NCI-H345 (cell line): Measurements from ENCODE around the gene KDM4D.
"Not testable (repeated sequence)": the region's sequence is repeated elsewhere in the genome, so short reads cannot be mapped to it uniquely, and the experiment has no call there.

Experiments
- DNase-seq: peaks from one replicate; lab custom pipeline; 2025; lab: John Stamatoyannopoulos, UW

KDM4D gene

GRCh38 chr11:94958121-94958696, 15.3 kb upstream of the KDM4D start:
- DNase-seq = no peak

- no peak for DNase-seq
These were observed 14.3 kb upstream of the KDM4D start for GRCh38 chr11:94959179-94959578.

GRCh38 chr11:94960488-94960887, 13.0 kb upstream of the KDM4D start:
- DNase-seq = no peak

GRCh38 chr11:94961255-94961654, 12.3 kb upstream of the KDM4D start:
- DNase-seq = no peak

- DNase-seq = no peak
These were observed 8.6 kb upstream of the KDM4D start for GRCh38 chr11:94964934-94965333.

GRCh38 chr11:94968334-94968958, 5.1 kb upstream of the KDM4D start:
- DNase-seq = peak; percentile 3

- no peak for DNase-seq
These were observed 810 bp upstream of the KDM4D start for GRCh38 chr11:94972700-94973098.

GRCh38 chr11:94974178-94974577, 669 bp downstream of the KDM4D start:
- DNase-seq = no peak

- no peak for DNase-seq
These were observed 2.1 kb downstream of the KDM4D start for GRCh38 chr11:94975599-94975998.

GRCh38 chr11:94987378-94987777, 13.9 kb downstream of the KDM4D start:
- no peak for DNase-seq

- DNase-seq = no peak
These were observed 15.2 kb downstream of the KDM4D start for GRCh38 chr11:94988748-94989147.

- DNase-seq = peak; percentile 3
These were observed 20.0 kb downstream of the KDM4D start for GRCh38 chr11:94993400-94993943.

- DNase-seq = no peak
These were observed 23.9 kb downstream of the KDM4D start for GRCh38 chr11:94997437-94997836.

- DNase-seq = no peak
These were observed 24.8 kb downstream of the KDM4D start for GRCh38 chr11:94998285-94998684.

GRCh38 chr11:95003716-95004115, 30.2 kb downstream of the KDM4D start:
- DNase-seq = no peak

- no peak for DNase-seq
These were observed 32.1 kb downstream of the KDM4D start for GRCh38 chr11:95005642-95006041.

- no peak for DNase-seq
These were observed 37.9 kb downstream of the KDM4D start for GRCh38 chr11:95011376-95011775.

- no peak for DNase-seq
These were observed 40.8 kb downstream of the KDM4D start for GRCh38 chr11:95014184-95014821.

GRCh38 chr11:95016139-95016538, 42.6 kb downstream of the KDM4D start:
- no peak for DNase-seq

- DNase-seq = not testable (repeated sequence)
These were observed 48.0 kb downstream of the KDM4D start for GRCh38 chr11:95021468-95021867.

GRCh38 chr11:95024958-95025357, 51.4 kb downstream of the KDM4D start, which contains the start of gene KDM4E:
KDM4E (plus strand) TSS chr11:95025258; CDS start chr11:95025558, 300 bp downstream.
- DNase-seq = no peak

- DNase-seq = not testable (repeated sequence)
These were observed 52.1 kb downstream of the KDM4D start for GRCh38 chr11:95025594-95025993.

- no peak for DNase-seq
These were observed 54.8 kb downstream of the KDM4D start for GRCh38 chr11:95028357-95028756.
